SK-MEL-5 (cell line): ENCODE results near the gene MAP2K4. TPM values are rescaled to one million over a fixed set of nuclear protein-coding genes. Genes with fewer than 3 reads are reported as not detected.

Experiments used
- DNase-seq: peaks from one replicate; pipeline ENCODE4 v3.0.0-alpha.2; 2016; ENCODE audit warnings: low read depth, low spot score
- in situ Hi-C: cut with HindIII; loops from 2 replicates; pipeline ENCODE4 v1.10.0; 2016; ENCODE audit warnings: low sequenced_read_pairs, high pct_unique_total_duplicates, low pct_unique_long_range_greater_than_20kb
- total RNA-seq: library from RNA; depleted of rRNA; stranded (reverse); fragments of >200 nt; shearing (Covaris generic); gene quantifications from 2 replicates; pipeline ENCODE4 v1.2.3, GENCODE V29; 2014

MAP2K4 gene
- total RNA-seq, 1 experiment from 2014 or later = 28.2 TPM

DNA sequence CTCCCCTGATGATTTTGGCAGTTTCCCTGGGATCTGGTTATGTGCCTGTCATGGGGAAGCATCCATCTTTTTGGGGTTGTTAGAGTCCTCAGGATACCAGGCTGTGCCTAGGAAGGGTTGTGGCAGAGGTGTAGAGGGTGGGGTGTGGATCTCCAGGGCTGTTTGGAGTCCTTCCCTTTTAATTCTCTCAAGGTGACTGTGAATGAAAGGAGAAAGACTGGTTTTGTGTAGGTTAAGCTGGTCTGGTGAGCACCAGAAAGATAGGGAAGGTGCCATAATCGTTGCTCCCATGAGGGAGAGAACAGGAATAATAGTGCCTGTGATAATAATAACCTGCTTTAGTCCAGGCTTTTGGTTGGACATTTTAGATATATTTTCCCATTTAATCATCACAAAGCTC lies 7.0 kb downstream of the MAP2K4 start:
- in situ Hi-C loops = no loop called here
- no peak for DNase-seq

DNA sequence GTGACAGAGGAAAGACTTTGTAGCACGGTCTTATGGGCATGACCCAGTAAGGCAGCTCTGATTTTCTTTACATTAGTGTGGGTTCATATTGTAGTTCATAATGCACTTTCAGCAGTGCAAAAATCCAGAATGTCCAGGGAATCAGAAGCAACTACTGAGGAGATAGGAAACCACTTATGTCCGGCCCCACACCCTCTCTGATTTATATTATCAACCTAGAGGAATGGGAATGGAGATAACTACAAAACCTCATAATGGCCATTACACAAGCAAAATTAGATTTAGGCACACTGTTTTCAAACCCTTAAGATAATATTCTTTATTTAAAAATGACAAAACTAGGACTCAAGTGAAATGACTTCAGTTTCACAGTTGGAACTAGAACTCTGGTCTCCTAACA lies 7.9 kb downstream of the MAP2K4 start:
- no peak for DNase-seq
- in situ Hi-C loops = no loop called here

DNA sequence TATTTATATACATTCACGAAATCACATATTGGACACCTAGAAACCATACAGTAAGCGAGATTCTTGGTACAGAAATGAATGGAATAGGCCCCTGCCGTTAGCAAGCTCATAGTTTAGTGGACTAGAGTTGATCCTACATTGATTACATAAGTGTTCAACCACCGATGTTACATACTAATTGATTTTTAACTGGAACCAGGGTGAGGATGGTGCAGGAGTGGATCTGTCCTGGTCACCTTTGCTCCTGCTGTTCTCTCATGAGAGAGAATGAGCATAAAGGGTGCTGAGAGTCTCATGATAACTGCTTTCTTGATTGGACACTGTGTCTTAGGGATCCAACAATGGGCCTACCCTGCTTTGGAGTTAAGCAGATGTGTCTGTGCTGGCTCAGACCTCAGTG lies 13.9 kb downstream of the MAP2K4 start:
- in situ Hi-C loops = no loop called here
- no peak for DNase-seq

DNA sequence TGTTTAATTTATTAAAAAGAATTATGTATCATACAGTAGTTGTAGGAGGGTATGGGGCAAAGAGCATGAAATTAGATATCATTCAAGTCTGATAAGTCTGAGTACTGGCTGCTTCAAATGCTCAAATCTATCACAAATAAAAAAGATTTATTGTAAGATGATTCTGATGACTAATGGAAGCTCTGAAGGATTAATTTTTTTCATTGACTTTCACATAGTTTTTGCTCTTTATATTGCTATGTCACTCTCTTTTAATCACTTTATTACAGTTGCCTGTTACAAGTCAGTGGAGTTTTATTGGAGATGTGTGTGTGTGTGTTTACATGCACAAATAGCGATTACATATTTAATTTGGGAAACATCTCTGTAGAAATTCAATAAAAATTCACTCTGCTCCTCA lies 15.0 kb downstream of the MAP2K4 start:
- DNase-seq = no peak
- in situ Hi-C loops = no loop called here

DNA sequence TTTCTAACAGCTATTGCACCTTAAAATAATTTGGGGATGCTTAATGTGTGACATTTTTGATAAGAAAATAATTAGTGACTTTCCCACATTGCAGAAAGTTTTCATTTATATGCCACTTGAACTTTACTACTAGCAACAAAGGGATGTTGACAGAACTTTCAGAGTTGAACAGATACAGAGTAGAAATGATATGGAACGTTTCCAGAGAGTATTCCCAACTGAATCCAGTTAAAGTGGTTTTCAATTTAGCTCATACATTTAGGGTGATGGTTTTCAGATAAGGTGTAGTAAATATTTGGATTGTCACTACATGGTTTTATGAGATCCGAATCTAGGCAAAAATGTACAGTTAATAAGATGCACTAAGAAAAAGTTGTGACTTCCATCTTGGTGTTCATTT lies 17.3 kb downstream of the MAP2K4 start:
- in situ Hi-C loops = no loop called here
- no peak for DNase-seq

DNA sequence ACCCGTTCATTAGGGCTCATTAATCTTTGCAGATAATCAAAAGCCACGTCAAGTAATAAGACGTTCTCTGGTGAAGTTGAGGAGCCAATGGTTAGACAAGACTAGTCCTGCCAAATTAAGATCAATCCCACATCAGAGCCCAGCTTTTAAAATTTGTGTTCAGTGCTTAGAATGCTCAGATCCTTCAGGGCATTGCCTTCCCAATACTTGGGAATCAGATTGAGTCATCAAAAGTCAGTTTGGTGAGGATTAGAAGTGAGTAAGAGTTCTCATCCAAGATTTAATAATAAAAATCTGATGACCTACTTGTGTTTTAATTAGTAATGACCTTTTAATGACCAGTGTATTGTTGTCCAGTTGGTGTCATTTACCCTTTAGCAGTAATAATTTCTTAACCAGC lies 19.8 kb downstream of the MAP2K4 start:
- in situ Hi-C loops = no loop called here
- DNase-seq = no peak

DNA sequence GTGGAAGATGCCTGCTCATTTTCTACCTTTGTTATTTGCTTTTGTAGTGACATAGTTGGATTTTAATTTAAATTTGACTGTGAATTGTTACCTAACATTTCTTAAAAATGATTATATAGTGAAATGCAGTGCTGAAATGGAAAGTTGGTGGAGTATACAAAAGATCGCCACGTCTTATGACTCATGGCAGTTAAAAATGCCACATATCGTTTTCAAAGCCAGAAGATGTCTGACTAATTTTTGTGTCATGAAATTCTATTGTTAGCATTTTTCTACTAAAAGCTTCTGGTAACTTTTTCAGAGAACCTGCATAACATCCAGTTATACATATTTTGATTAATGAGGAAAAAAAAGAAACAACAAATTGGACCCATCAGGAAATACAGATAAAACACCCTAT lies 20.6 kb downstream of the MAP2K4 start:
- DNase-seq = no peak
- in situ Hi-C loops = no loop called here

DNA sequence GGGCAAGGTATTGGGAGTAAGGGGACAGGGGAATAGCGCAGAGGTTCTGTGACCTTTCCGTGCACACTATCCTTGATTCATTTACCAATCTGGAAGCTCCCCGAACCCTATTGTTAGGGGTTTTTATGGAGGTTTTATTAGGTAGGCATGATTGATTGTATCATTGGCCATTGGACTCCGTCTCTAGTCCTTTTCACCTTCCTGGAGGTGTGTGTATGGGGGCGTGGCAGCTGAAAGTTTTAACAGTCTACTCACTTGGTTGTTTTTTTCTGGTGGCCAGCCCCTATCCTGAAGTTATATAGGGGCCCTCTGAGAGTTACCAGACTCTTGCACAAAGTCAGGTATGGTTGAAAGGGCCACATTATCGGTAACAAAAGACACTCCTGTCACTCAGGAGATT lies 23.0 kb downstream of the MAP2K4 start:
- in situ Hi-C loops = no loop called here
- no peak for DNase-seq

DNA sequence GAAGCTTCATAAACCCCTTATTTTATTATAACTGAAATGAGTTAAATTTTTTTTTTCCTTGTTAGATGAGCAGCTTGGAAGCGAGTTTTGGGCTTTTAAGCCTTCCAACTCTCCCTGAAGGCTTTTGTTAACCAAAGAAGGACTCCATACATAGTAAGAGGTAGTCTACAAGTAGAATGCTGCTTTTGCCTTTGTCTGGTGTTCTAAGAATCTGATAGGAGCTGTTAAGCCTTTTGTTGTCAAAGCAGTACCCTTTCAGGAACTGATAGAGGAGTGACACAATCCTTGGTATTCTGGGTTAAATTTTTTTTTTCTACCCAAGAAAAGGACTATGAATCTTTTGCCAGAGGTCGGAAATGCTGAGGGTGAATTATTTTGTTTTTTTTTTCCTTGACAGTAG lies 26.1 kb downstream of the MAP2K4 start:
- no peak for DNase-seq
- in situ Hi-C loops = no loop called here

DNA sequence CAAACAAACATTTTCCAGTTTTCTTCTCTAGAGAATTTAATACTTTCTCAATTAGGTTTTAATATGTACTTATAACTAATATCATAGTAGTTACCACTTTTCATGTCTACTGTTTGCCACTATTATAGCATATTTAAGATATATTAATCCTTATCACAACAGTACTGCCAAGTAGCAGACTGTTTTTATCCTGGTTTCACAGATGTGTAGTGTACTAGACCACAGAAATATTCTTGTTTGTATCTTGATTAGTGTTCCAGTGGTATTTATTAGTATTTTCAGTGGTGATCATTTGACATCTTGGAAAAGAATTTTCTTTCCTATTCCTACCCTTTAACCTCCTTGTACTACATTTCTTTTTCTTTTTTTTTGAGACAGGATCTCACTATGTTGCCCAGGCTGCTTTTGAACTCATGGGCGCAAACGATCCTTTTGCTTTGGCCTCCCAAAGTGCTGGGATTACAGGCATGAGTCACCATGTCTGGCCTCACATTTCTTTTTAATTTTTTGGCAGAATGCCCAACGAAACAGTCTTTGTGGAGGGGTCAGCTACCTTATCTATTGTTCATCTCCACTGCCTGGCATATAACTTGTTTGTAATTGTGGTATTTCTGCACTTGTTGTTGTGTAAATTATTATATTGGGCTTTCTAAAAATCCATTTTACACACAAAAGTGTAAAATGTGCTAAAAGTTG lies 27.2 kb downstream of the MAP2K4 start:
- DNase-seq = no peak
- in situ Hi-C loops = no loop called here

DNA sequence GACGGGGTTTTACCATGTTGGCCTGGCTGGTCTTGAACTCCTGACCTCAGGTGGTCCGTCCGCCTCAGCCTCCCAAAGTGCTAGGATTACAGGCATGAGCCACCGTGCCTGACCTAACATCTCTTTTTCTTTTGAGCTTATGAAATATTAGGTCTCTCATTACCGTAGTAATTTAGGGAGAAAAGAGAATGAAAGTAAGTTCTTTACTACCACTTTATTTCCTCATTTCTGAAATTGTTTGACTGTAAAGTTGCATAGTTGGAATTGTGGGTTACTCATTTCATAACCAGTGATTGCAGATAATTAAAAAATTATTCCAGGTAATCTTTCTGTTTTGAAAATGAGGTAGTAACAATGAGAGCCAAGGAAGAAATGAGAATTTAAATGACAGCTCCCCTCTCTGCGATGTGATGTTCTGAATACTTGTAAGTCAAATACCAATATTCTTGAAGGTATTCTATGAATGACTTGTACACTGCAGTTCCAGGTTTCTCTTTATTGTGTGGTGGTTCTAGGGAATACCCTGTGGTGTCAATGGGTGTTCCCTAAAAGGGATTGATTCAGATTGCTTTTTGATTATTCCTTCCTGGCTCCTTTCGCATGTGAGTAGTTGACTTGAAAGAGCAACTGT lies 28.3 kb downstream of the MAP2K4 start:
- in situ Hi-C loops = no loop called here
- DNase-seq = no peak

DNA sequence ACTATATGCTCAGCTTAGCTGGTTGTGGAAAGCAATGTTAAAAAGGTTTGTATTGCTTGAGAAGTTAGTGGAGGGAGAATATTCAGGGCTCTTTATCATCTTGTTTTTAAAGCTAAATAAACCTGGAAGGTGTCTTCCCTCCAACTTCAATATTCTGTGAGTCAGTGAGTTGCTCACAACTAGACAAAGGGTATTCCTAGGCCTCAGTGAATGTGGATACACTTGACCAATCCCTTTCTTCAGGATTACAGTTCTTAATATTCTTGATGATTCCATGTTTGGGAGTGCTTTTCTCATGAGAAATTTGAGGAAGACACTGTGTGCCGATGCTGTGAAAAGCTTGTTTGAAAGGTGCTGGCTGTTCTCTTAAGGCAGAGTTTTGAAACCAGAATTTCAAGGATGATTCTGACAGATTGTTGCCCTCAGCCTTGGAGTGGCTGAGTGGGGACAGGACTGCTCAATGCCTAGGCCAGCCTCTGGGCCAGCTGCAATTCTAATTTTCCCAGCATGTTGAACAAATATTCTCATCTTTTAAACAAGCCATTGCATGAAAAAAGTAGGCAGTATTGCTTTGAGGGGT lies 30.1 kb downstream of the MAP2K4 start:
- in situ Hi-C loops = no loop called here

DNA sequence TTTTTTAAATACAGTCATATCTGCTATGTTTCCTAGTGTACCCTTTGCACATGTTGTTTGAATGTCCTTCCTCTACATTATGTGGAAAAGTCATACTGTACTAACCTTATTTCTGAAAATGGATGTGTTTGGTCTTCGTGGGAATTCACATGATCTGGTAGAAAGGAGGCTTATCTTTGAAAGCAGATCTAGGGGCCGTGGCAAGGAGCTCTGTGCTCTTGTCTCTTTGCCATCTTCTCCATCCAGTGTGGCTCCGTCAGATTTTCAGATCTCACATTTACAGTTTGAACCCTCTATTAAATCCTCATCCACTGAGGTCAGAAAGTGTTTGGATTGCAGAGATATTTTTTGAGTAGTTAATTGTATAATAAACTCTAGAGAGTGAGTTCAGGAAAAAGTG lies 32.9 kb downstream of the MAP2K4 start:
- in situ Hi-C loops = no loop called here
- DNase-seq = no peak

More for the DNA sequence above, 30.1 kb downstream of the MAP2K4 start:
- DNase-seq = no peak

DNA sequence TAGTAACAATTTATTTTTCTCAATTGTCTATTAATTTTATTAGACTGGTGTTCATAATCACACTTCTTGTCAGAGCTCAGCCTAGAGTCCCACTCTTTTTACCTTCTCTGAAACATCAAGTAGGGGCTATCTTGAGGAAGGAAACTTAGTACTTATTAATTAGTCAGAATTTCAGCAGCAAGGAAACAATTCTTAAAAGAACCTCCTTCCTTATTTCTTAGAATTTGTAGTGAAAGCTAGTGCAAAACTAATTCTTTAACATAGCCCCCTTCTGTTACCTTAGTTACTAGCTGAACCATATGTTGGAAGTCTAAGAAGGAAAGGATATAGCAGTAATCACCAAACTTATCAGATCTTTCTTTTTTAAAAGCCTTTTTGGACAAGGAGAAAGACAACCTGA lies 35.2 kb downstream of the MAP2K4 start:
- in situ Hi-C loops = no loop called here
- DNase-seq = no peak

DNA sequence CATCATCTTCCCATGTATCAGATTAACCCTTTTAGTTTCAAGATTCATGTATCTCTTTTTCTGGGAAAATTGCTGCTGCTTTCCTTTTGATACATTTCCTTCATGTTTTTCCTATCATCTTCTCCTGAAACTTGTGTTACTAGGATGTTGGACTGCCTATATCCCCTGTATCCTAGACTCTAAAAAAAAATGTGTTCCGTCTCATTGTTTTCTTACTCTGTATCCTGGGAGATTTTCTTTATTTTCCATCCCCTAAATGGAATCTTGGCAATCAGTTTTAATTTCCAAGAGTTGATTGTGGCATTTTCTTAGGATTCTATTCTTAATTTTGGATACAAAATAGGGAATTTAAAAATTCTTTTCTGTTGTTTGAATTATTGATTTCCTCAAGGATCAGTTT lies 36.8 kb downstream of the MAP2K4 start:
- in situ Hi-C loops = no loop called here
- DNase-seq = no peak

DNA sequence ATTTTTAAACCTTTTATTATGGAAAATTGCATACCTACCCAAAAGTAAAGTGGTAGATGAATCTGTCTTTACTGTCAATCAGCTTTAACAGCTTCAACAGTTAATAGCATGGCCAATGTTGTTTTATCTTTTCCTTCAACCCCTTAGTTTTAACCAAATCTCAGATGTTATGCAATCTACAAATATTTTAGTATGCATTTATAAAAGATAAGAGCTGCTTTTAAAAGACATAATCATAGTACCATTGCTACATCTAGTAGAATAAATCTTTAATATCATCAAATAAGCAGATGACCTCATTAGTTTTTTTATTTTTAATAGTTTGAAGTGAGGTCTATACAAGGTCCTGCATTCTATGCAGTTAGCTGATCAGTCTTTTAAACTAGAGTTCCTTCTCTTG lies 37.9 kb downstream of the MAP2K4 start:
- in situ Hi-C loops = no loop called here
- DNase-seq = no peak

DNA sequence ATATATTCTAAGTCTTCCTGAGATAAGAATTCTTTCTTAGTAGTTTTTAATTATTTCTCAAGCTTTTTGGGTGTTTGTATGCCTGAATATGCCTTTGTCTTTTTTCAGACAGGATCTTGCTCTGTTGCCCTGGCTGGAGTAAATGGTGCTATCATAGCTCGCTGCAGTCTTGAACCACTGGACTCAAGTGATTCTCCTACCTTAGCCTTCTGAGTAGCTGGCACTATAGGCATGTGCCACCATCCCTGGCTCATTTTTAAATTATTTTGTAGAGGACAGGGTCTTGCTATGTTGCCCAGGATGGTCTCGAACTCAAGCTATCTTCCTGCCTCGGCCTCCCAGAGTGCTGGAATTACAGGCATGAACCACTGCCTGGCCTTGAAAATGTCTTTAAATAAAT lies 41.6 kb downstream of the MAP2K4 start:
- in situ Hi-C loops = loop anchor here (10.0 kb wide), 1 partner anchor 53 kb away; no protein-coding TSS in a partner anchor
- DNase-seq = no peak

DNA sequence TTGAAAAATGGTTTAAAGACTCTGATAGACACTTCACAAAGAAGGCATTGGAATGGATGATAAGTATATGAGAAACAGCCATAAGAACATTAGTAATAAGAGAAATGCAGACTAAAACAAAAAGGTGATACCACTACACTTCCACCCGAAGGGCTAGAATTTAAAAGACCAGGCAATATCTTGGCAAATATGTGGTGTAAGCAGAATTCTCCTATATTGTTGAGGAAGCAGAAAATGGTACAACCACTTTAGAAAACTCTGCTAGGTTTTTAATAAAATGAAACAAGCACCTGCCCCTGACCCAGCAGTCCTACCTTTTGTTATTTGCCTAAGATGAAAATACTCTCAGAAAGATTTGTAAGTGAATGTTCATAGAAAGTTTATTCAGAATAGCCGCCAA lies 43.7 kb downstream of the MAP2K4 start:
- in situ Hi-C loops = loop anchor here (10.0 kb wide), 1 partner anchor 50 kb away; no protein-coding TSS in a partner anchor
- no peak for DNase-seq

DNA sequence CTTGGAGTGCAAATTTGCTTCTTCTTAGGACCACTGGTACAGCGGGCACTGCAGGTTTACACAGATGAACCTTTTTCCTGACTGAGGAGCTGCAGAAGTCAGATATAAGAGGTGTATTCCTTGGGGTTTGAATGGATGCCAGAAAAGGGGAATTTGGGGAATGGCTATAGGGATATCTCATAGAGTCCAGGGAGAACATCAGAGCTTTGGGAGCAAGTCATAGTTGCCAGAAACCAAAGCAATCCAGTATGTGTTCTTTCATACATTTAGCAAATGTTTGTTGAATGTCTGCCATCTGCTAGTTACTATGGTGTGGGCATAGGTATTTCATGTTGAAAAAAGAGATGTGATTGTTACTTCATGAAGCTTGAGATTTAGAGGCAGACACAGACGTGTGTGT lies 46.8 kb downstream of the MAP2K4 start:
- in situ Hi-C loops = loop anchor here (10.0 kb wide), 1 partner anchor 47 kb away; no protein-coding TSS in a partner anchor

More for the DNA sequence above, 46.8 kb downstream of the MAP2K4 start:
- DNase-seq = no peak
